ENCODE data around the gene COMMD1.
"Not testable (repeated sequence)": the region's sequence is repeated elsewhere in the genome, so short reads cannot be mapped to it uniquely, and the experiment has no call there.

Gene COMMD1

DNA sequence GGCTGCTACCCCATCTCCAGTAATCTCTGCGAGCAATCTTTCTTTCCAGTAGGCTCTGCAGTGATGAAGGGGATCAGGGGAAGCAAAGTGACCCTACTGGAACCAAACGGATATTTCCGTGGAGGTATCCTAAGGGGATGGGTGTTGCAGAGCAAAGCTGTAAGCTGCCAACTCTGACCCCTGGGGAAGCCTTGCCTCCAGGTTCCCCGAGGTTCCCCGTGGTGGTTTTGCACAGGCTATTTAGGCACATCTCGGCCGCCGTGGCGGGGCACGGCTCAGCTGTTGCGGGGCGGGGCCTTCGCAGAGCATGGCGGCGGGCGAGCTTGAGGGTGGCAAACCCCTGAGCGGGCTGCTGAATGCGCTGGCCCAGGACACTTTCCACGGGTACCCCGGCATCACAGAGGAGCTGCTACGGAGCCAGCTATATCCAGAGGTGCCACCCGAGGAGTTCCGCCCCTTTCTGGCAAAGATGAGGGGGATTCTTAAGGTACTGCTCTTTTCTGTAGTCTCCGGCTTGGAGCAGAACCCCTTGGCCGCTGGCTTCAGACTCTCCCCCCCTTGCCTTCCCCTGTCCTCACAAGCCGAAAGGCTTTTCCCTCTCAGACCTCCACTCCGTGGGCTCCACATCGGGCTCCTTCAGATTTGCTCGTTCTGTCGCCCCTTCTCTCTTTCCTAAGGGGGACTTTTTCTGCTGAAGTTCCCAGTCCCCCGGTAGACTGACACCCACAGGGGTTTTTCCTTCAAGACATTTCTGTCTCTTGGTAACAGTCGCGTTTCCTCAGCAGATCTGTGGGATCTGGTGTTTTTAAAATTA lies at the start of gene COMMD1:
Gene COMMD1, plus strand, starts transcription at position 303 of the 814 bp plus-strand sequence. Its CDS starts 5 bp downstream, at position 308.
- DNase-seq (ENCODE audit: low read depth in 2 of 2) = peak; percentile 75 to 77
- H3K4me3 ChIP-seq (replicated peaks in 1 of 2; ENCODE audit: low read depth in 2 of 2, low read length in 2 of 2) = peak within 1 kb of the TSS; percentile 72 to 76
- TF ChIP-seq, protein P1, sequence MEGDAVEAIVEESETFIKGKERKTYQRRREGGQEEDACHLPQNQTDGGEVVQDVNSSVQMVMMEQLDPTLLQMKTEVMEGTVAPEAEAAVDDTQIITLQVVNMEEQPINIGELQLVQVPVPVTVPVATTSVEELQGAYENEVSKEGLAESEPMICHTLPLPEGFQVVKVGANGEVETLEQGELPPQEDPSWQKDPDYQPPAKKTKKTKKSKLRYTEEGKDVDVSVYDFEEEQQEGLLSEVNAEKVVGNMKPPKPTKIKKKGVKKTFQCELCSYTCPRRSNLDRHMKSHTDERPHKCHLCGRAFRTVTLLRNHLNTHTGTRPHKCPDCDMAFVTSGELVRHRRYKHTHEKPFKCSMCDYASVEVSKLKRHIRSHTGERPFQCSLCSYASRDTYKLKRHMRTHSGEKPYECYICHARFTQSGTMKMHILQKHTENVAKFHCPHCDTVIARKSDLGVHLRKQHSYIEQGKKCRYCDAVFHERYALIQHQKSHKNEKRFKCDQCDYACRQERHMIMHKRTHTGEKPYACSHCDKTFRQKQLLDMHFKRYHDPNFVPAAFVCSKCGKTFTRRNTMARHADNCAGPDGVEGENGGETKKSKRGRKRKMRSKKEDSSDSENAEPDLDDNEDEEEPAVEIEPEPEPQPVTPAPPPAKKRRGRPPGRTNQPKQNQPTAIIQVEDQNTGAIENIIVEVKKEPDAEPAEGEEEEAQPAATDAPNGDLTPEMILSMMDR (IDR thresholded peaks at IDR 0.05; ENCODE audit: low read depth, low read length) = no peak

- TF ChIP-seq, protein P1 (IDR thresholded peaks at IDR 0.05; ENCODE audit: low read depth, low read length) = no peak
- DNase-seq (ENCODE audit: low read depth in 2 of 2) = no peak
- no peak overlapping the region for H3K4me3 ChIP-seq (replicated peaks in 1 of 2; ENCODE audit: low read depth in 2 of 2, low read length in 2 of 2)
These were observed 48.2 kb upstream of the COMMD1 start for GRCh38 chr2:61857224-61857623.

DNA sequence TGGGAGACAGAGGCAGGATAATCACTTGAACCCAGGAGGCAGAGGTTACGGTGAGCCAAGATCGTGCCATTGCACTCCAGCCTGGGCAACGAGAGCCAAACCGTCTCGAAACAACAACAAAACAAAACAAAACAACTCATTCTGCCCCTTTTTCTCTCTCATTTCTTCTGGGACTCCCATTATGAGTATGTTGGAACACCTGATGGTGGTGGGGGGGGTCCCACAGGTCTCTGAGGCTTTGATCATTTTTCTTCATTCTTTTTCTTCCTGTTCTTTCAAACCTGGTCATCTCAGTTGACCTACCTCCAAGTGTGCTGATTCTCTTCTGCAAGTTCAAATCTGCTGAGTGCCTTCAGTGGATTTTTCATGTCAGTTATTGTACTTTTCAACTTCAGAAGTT lies 43.4 kb upstream of the COMMD1 start:
- DNase-seq (ENCODE audit: low read depth in 2 of 2) = no peak
- H3K4me3 ChIP-seq (replicated peaks in 1 of 2; ENCODE audit: low read depth in 2 of 2, low read length in 2 of 2) = no peak overlapping the region
- TF ChIP-seq, protein P1 (IDR thresholded peaks at IDR 0.05; ENCODE audit: low read depth, low read length) = no peak

GRCh38 chr2:61866482-61867089 lies 38.9 kb upstream of the COMMD1 start:
- H3K4me3 ChIP-seq (replicated peaks in 1 of 2; ENCODE audit: low read depth in 2 of 2, low read length in 2 of 2); DNase-seq (ENCODE audit: low read depth in 2 of 2): not testable (repeated sequence)

DNA sequence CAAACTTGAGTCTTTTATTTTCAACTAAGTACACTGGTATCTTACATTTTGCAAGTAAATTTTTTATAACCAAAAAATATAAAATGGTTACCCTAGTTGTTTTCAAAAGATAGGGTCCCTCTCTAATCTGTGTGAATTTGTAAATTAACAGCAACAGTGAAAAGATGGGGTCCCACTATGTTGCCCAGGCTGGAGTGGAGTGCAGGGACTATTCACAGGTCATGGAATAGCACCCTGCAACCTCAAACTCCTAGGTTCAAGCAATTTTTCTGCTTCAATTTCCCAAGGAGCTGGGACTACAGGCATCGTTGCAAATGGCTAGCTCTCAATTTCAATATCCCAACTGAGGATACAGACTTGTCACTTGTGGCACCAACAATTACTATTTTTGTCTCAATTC lies 29.1 kb upstream of the COMMD1 start:
- no peak for DNase-seq (ENCODE audit: low read depth in 2 of 2)

GRCh38 chr2:61877571-61878245 lies 27.8 kb upstream of the COMMD1 start:
- no peak overlapping the region for H3K4me3 ChIP-seq (replicated peaks in 1 of 2; ENCODE audit: low read depth in 2 of 2, low read length in 2 of 2)
- no peak for DNase-seq (ENCODE audit: low read depth in 2 of 2)
- TF ChIP-seq, protein P1 (IDR thresholded peaks at IDR 0.05; ENCODE audit: low read depth, low read length) = no peak

More for the DNA sequence above, 29.1 kb upstream of the COMMD1 start:
- no peak overlapping the region for H3K4me3 ChIP-seq (replicated peaks in 1 of 2; ENCODE audit: low read depth in 2 of 2, low read length in 2 of 2)
- TF ChIP-seq, protein P1 (IDR thresholded peaks at IDR 0.05; ENCODE audit: low read depth, low read length) = no peak

DNA sequence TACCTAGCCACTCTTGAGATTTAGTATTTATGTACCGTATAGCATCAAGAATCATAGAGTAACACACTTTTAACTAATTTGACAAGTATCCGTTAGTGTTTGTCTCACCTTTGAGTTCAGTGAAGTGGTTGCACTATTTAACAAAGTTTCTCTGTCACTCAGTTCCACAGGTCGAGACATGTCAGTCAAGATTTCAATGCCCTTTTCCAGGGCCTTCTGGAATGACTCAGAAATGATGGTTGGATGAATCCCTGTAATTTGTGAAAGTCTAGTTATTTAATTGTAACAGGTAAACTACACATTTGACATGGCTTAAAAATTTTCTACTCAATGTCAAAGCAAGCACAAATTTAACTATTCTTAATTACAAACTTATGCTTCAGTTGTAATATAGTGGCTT lies 26.7 kb upstream of the COMMD1 start:
- TF ChIP-seq, protein P1 (IDR thresholded peaks at IDR 0.05; ENCODE audit: low read depth, low read length) = no peak
- no peak overlapping the region for H3K4me3 ChIP-seq (replicated peaks in 1 of 2; ENCODE audit: low read depth in 2 of 2, low read length in 2 of 2)
- no peak for DNase-seq (ENCODE audit: low read depth in 2 of 2)

DNA sequence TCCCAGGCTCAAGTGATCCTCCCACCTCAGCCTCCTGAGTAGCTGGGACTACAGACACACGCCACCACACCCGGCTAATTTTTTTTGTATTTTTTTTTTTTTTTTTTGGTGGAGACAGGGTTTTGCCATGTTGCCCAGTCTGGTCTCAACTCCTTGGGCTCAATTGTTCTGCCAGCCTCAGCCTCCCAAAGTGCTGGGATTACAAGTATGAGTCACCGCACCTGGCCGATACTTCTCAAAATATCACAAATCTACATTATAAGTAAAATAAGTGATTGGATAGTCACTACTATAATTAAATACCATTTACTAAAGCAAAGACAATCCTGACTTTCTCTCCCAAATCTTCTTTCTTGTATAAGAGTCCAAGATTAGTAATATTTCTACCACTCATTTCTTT lies 26.1 kb upstream of the COMMD1 start:
- not testable (repeated sequence) for DNase-seq (ENCODE audit: low read depth in 2 of 2); H3K4me3 ChIP-seq (replicated peaks in 1 of 2; ENCODE audit: low read depth in 2 of 2, low read length in 2 of 2)
